Measurements from ENCODE around the gene DSCAM. TPM values are rescaled to one million over a fixed set of nuclear protein-coding genes. Genes with fewer than 3 reads are reported as not detected.

Gene DSCAM
- total RNA-seq, 1 donor: not detected

DNA sequence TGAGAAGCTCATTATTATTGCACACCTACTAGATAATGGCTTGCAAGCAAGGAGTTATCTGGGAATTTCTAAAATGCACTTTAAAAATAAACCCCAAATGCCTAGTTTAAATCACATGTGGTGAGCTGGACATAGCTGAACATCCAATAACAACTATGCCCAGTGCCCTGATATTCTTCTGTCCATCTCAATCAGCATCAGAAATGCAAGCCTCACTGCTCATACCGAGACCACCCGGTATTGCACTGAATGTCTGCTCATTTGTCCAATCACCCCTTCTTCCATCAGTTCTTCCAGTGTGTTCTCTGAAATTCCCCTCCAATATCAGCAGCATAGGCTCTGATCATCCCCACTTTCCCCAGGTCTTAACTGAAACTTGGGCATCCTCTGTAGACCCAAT, 383.8 kb downstream of the DSCAM start:
- no peaks in the 10 kb centered on the region for H3K4me1 ChIP-seq (ENCODE audit: insufficient read depth, low read length)
- H3K79me2 ChIP-seq (ENCODE audit: insufficient read depth, low read length): no peaks in the 10 kb centered on the region
- H3K36me3 ChIP-seq (ENCODE audit: insufficient read depth, low read length): no peaks in the 10 kb centered on the region
- no peaks in the 10 kb centered on the region for H4K20me1 ChIP-seq (ENCODE audit: insufficient read depth, low read length)
- H3K27ac ChIP-seq (ENCODE audit: low read depth, low read length): no peak overlapping the region
- H3K4me2 ChIP-seq (ENCODE audit: insufficient read depth, low read length): no peak overlapping the region
- no peak for DNase-seq (ENCODE audit: insufficient read length, low spot score, missing footprints)
- no peaks in the 10 kb centered on the region for H3K27me3 ChIP-seq (ENCODE audit: insufficient read depth, low read length)
- no peak overlapping the region for H3K4me3 ChIP-seq (ENCODE audit: insufficient read depth, low read length)
- no peak overlapping the region for H2AFZ ChIP-seq (ENCODE audit: low read length)
- H3K9me3 ChIP-seq (ENCODE audit: low read depth, low read length): no peaks in the 10 kb centered on the region
- TF ChIP-seq, protein P1, sequence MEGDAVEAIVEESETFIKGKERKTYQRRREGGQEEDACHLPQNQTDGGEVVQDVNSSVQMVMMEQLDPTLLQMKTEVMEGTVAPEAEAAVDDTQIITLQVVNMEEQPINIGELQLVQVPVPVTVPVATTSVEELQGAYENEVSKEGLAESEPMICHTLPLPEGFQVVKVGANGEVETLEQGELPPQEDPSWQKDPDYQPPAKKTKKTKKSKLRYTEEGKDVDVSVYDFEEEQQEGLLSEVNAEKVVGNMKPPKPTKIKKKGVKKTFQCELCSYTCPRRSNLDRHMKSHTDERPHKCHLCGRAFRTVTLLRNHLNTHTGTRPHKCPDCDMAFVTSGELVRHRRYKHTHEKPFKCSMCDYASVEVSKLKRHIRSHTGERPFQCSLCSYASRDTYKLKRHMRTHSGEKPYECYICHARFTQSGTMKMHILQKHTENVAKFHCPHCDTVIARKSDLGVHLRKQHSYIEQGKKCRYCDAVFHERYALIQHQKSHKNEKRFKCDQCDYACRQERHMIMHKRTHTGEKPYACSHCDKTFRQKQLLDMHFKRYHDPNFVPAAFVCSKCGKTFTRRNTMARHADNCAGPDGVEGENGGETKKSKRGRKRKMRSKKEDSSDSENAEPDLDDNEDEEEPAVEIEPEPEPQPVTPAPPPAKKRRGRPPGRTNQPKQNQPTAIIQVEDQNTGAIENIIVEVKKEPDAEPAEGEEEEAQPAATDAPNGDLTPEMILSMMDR (IDR thresholded peaks at IDR 0.05; ENCODE audit: extremely low read depth, low read depth, low read length): no peak

DNA sequence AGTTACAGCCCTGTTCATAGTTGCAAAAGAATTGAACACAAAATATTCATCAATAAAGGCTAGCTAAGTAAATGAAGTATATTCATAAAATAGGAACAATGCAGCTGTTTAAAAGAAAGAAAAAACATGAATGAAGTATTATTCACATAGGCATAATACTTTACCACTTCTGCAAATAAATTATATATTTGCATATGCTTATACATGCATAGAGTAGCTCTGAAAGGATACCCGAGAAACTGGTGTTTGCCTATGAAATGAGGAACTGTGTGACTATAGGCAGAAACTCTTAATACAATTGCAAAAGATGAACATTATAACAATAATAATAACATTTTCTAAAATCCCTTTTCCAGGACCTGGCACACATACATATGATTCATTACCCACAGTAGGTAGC, 385.9 kb downstream of the DSCAM start:
- H3K4me1 ChIP-seq (ENCODE audit: insufficient read depth, low read length): no peaks in the 10 kb centered on the region
- TF ChIP-seq, protein P1 (IDR thresholded peaks at IDR 0.05; ENCODE audit: extremely low read depth, low read depth, low read length): no peak
- H3K4me2 ChIP-seq (ENCODE audit: insufficient read depth, low read length): no peak overlapping the region
- no peak for DNase-seq (ENCODE audit: insufficient read length, low spot score, missing footprints)
- H3K27me3 ChIP-seq (ENCODE audit: insufficient read depth, low read length): no peaks in the 10 kb centered on the region
- no peaks in the 10 kb centered on the region for H3K79me2 ChIP-seq (ENCODE audit: insufficient read depth, low read length)
- H3K4me3 ChIP-seq (ENCODE audit: insufficient read depth, low read length): no peak overlapping the region
- H3K27ac ChIP-seq (ENCODE audit: low read depth, low read length): no peak overlapping the region
- no peaks in the 10 kb centered on the region for H3K36me3 ChIP-seq (ENCODE audit: insufficient read depth, low read length)
- no peaks in the 10 kb centered on the region for H4K20me1 ChIP-seq (ENCODE audit: insufficient read depth, low read length)
- H2AFZ ChIP-seq (ENCODE audit: low read length): no peak overlapping the region
- no peaks in the 10 kb centered on the region for H3K9me3 ChIP-seq (ENCODE audit: low read depth, low read length)

DNA sequence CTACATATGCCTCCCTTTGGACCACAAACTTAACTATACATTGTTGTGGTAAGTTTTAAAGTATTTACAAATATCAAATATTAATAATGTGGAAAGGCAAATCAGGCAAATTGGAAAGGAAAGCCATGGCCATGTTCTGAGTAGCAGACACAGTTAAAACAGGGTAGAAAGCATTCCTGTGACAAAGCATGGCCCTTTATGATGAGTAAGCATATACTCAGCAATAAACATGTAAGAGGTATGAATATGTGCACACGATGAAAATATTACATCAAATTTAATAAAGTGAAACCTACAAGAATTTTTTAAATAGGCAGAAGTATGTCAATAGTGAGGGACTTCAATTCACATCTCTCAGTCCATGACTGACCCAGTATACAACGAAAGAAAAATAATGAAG, 389.2 kb downstream of the DSCAM start:
- Histone ChIP-seq H3K4me1 (ENCODE audit: insufficient read depth, low read length) (no peaks in the 10 kb centered on the region), H3K27me3 (ENCODE audit: insufficient read depth, low read length) (no peaks in the 10 kb centered on the region), H3K36me3 (ENCODE audit: insufficient read depth, low read length) (no peaks in the 10 kb centered on the region), H3K4me2 (ENCODE audit: insufficient read depth, low read length) (no peak overlapping the region), H2AFZ (ENCODE audit: low read length) (no peak overlapping the region), H3K9me3 (ENCODE audit: low read depth, low read length) (peaks cover 2% of the 10 kb centered on the region), H3K79me2 (ENCODE audit: insufficient read depth, low read length) (no peaks in the 10 kb centered on the region), H3K4me3 (ENCODE audit: insufficient read depth, low read length) (no peak overlapping the region), H4K20me1 (ENCODE audit: insufficient read depth, low read length) (no peaks in the 10 kb centered on the region), H3K27ac (ENCODE audit: low read depth, low read length) (no peak overlapping the region)
- no peak for DNase-seq (ENCODE audit: insufficient read length, low spot score, missing footprints)
- TF ChIP-seq, protein P1 (IDR thresholded peaks at IDR 0.05; ENCODE audit: extremely low read depth, low read depth, low read length): no peak

DNA sequence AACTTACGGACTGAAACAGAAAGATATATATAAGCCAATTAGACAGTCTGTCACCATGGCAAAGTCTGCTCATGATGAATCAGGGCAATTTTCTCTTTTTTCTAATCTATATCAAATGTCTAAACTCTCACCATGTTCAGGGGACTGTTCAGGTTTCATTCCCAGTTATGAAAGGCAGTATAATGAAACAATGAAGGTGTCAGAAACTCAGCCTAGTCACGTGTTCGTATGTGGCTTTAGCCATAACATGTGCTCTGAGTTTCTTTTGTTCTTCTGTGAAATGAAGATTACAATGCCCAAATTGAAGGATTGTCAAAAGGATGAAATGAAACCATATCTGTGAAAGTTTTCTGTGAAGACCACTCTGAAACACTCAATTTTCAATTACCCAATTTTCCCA, 392.9 kb downstream of the DSCAM start:
- no peaks in the 10 kb centered on the region for H3K27me3 ChIP-seq (ENCODE audit: insufficient read depth, low read length)
- no peak overlapping the region for H3K4me3 ChIP-seq (ENCODE audit: insufficient read depth, low read length)
- peaks cover 2% of the 10 kb centered on the region for H3K9me3 ChIP-seq (ENCODE audit: low read depth, low read length)
- no peak overlapping the region for H3K27ac ChIP-seq (ENCODE audit: low read depth, low read length)
- no peaks in the 10 kb centered on the region for H3K4me1 ChIP-seq (ENCODE audit: insufficient read depth, low read length)
- no peak overlapping the region for H3K4me2 ChIP-seq (ENCODE audit: insufficient read depth, low read length)
- TF ChIP-seq, protein P1 (IDR thresholded peaks at IDR 0.05; ENCODE audit: extremely low read depth, low read depth, low read length): no peak
- H3K79me2 ChIP-seq (ENCODE audit: insufficient read depth, low read length): no peaks in the 10 kb centered on the region
- no peaks in the 10 kb centered on the region for H3K36me3 ChIP-seq (ENCODE audit: insufficient read depth, low read length)
- no peak overlapping the region for H2AFZ ChIP-seq (ENCODE audit: low read length)
- no peaks in the 10 kb centered on the region for H4K20me1 ChIP-seq (ENCODE audit: insufficient read depth, low read length)
- DNase-seq (ENCODE audit: insufficient read length, low spot score, missing footprints): no peak

Measured in osteoblast (primary cell).